ENCODE results near the gene CACNA1I. TPM values are rescaled to one million over a fixed set of nuclear protein-coding genes. Genes with fewer than 3 reads are reported as not detected.

CACNA1I gene
- total RNA-seq, 1 experiment from 2014 or later: 0.15 TPM

- POLR2A ChIA-PET: no interaction called here
Measured at GRCh38 chr22:39530116-39530515, 40.4 kb upstream of the CACNA1I start.

More at GRCh38 chr22:39530116-39530515, 40.4 kb upstream of the CACNA1I start:
- no peak for DNase-seq (ENCODE audit: low read depth, low spot score)
- H3K27me3 ChIP-seq (ENCODE audit: insufficient read depth, low read length): no peaks in the 10 kb centered on the region
- H3K9ac ChIP-seq (ENCODE audit: low read length): no peak overlapping the region
- H3K9me2 ChIP-seq (ENCODE audit: insufficient read depth): no peaks in the 10 kb centered on the region
- TF ChIP-seq, protein P1, sequence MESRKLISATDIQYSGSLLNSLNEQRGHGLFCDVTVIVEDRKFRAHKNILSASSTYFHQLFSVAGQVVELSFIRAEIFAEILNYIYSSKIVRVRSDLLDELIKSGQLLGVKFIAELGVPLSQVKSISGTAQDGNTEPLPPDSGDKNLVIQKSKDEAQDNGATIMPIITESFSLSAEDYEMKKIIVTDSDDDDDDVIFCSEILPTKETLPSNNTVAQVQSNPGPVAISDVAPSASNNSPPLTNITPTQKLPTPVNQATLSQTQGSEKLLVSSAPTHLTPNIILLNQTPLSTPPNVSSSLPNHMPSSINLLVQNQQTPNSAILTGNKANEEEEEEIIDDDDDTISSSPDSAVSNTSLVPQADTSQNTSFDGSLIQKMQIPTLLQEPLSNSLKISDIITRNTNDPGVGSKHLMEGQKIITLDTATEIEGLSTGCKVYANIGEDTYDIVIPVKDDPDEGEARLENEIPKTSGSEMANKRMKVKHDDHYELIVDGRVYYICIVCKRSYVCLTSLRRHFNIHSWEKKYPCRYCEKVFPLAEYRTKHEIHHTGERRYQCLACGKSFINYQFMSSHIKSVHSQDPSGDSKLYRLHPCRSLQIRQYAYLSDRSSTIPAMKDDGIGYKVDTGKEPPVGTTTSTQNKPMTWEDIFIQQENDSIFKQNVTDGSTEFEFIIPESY (IDR thresholded peaks at IDR 0.05; ENCODE audit: extremely low read depth, insufficient replicate concordance, low read length): no peak
- TF ChIP-seq CTCF (IDR thresholded peaks at IDR 0.05 in 2 of 3, conservative IDR thresholded peaks at IDR 0.05 in 1 of 3; ENCODE audit: borderline replicate concordance in 1 of 3, insufficient read depth in 1 of 3, low read depth in 2 of 3, low read length in 2 of 3) (no peak), ZFX (IDR thresholded peaks at IDR 0.05) (no peak), CBX3 (IDR thresholded peaks at IDR 0.05; ENCODE audit: low read depth) (no peak), ELF1 (IDR thresholded peaks at IDR 0.05; ENCODE audit: borderline replicate concordance, low read depth) (no peak), SIN3A (IDR thresholded peaks at IDR 0.05; ENCODE audit: low read depth) (no peak), YY1 (IDR thresholded peaks at IDR 0.05; ENCODE audit: extremely low read depth, insufficient replicate concordance, low read depth, low read length) (no peak), JUND (IDR thresholded peaks at IDR 0.05) (no peak), ATF3 (IDR thresholded peaks at IDR 0.05) (no peak), FOSL1 (IDR thresholded peaks at IDR 0.05; ENCODE audit: low read depth) (no peak), POLR2AphosphoS5 (IDR thresholded peaks at IDR 0.05; ENCODE audit: low read depth, low read length) (no peak), SRF (IDR thresholded peaks at IDR 0.05; ENCODE audit: low read depth) (no peak), TCF7L2 (IDR thresholded peaks at IDR 0.05; ENCODE audit: borderline replicate concordance, extremely low read depth, insufficient read depth, insufficient read length) (no peak), EGR1 (IDR thresholded peaks at IDR 0.05; ENCODE audit: low read depth) (no peak)
- no TSS peak for BruUV-seq (replicated peaks)
- peaks cover 52% of the 10 kb centered on the region for H3K79me2 ChIP-seq (ENCODE audit: insufficient read depth, low read length)
- peak overlapping the region; percentile 94; the same call in 1 of the 2 replicates for H3K27ac ChIP-seq (ENCODE audit: low read depth, low read length)
- H3K4me2 ChIP-seq (ENCODE audit: low read length): no peak overlapping the region
- RAD21 ChIA-PET (ENCODE audit: low non-redundant PET in 1 of 2, low total read pairs in 2 of 2, uncharacterized antibody in 2 of 2, unreplicated experiment in 2 of 2): no interaction called here
- peaks cover 10% of the 10 kb centered on the region; the same call in 1 of the 2 replicates for H4K20me1 ChIP-seq (ENCODE audit: insufficient read depth)
- ATAC-seq: no peak
- CTCF ChIA-PET: interaction anchor here (1.5 to 2.8 kb wide), 4 partner anchors 10 to 395 kb away, joined by 5 to 86 read pairs (median 12); partner anchors contain the start of gene ATF4
- no peak overlapping the region for H2AFZ ChIP-seq (ENCODE audit: low read depth, low read length, poor library complexity, severe bottlenecking)
- intact Hi-C loops (cut with micrococcal nuclease): loop anchor here (5.0 to 10.0 kb wide), 2 partner anchors 405 to 817 kb away; partner anchors contain the start of gene ADSL
- peaks cover 4 to 24% of the 10 kb centered on the region in 2 experiments; a peak in 3 of 4 replicates for H3K36me3 ChIP-seq (ENCODE audit: control insufficient read depth in 1 of 2, insufficient read depth in 2 of 2, low read length in 2 of 2)
- H3K4me3 ChIP-seq (replicated peaks in 1 of 2; ENCODE audit: low read depth in 1 of 2, low read length in 2 of 2): no peak overlapping the region
- H3K9me3 ChIP-seq (ENCODE audit: control insufficient read depth in 1 of 2, insufficient read depth in 1 of 2, low read depth in 1 of 2, low read length in 2 of 2): no peaks in the 10 kb centered on the region
- H3K4me1 ChIP-seq (ENCODE audit: control insufficient read depth in 1 of 2, insufficient read depth in 2 of 2, low read length in 2 of 2): peaks cover 36 to 55% of the 10 kb centered on the region in 2 experiments
